Activated CD8-positive, alpha-beta memory T cell treated with anti-CD3 and anti-CD28 coated beads, Interleukin-2, amount 10 ng/mL, durations not matched to agents 7 days and 5 days (primary cell): ENCODE results near the gene WDR54. TPM values are rescaled to one million over a fixed set of nuclear protein-coding genes. Genes with fewer than 3 reads are reported as not detected.
"Not testable (repeated sequence)": the region's sequence is repeated elsewhere in the genome, so short reads cannot be mapped to it uniquely, and the experiment has no call there.

Experiments
- ATAC-seq: fragments of 150-1000 bp; cut with Tn5 transposase; one replicate; pipeline ENCODE4 v1.10.0; 2021; ENCODE audit warnings: moderate library complexity
- CTCF ChIA-PET: fragments of 350-600 bp; sonication (Branson Sonifier 250); formaldehyde crosslinking; loops from one replicate; lab custom pipeline; 2021; ENCODE audit warnings: antibody characterized with exemption; lab: Charles Lee
- DNase-seq: peaks from one replicate; pipeline ENCODE4 v3.0.0-alpha.2; 2020
- H3K27ac Mint-ChIP-seq: one replicate; pipeline ENCODE4 v1.8.0; 2021; ENCODE audit warnings: mild to moderate bottlenecking, mixed read lengths
- H3K27me3 Mint-ChIP-seq: one replicate; pipeline ENCODE4 v1.8.0; 2021; ENCODE audit warnings: mixed read lengths
- H3K36me3 Mint-ChIP-seq: one replicate; pipeline ENCODE4 v1.8.0; 2021; ENCODE audit warnings: mild to moderate bottlenecking, mixed read lengths
- H3K4me1 Mint-ChIP-seq: one replicate; pipeline ENCODE4 v1.8.0; 2021; ENCODE audit warnings: mixed read lengths
- H3K4me3 Mint-ChIP-seq: one replicate; pipeline ENCODE4 v1.8.0; 2021; ENCODE audit warnings: mild to moderate bottlenecking, moderate library complexity, mixed read lengths
- H3K9me3 Mint-ChIP-seq: one replicate; pipeline ENCODE4 v1.8.0; 2022; ENCODE audit warnings: low read depth, mixed read lengths
- total RNA-seq, 2 experiments: library from RNA; stranded (reverse); gene quantifications; one replicate each; pipeline ENCODE4 v1.2.3, GENCODE V29; 2021

The WDR54 gene
- total RNA-seq, 2 experiments from 2014 or later = 82.7 to 84.0 TPM

DNA sequence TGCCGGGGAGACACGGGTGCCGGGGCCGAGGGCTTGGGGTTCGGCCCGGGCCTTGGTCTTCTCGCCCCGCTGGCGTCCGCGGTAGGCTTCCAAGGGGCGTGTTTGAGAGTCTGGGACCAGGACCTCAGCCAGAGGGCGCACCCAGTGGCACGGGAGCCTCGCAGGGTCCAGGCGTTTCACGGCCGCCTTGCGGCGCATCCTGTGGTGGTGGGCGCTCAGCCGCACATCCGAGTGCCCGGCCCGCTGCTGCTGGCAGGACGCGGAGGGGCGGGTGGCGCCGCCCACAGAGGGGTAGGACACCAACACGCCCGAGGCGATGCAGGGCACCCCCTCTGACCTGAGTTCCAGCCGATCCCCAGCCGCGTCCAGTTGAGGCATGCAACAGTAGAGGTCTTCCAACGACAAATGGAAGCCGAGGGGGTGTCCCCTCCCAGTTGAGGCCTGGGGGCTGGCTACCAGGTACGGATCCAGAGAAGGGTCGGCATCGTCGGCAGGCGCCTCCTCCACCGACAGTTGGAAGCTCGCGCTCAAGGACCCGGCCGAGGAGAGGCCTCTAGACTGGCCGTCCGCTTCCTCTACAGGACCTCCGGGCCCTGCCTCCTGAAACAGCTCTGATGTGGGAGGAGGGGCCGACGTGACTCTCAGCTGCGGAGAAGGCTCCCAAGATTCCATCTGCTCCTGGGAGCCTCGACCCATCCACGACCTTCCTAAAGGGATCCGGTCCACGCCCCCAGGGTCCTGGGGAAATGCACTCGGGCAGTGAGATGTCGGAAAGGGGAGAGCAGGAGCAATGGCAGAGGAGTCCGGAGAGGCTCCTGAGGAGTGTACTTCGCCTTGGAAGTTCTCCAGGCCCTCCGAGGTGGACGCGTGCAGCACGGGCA lies 6.4 kb upstream of the WDR54 start:
- no peaks in the 10 kb centered on the region for H3K9me3 Mint-ChIP-seq
- ATAC-seq (peak; percentile 37), DNase-seq (no peak)
- no peak overlapping the region for H3K27ac Mint-ChIP-seq
- no peak overlapping the region for H3K4me3 Mint-ChIP-seq
- H3K36me3 Mint-ChIP-seq = no peaks in the 10 kb centered on the region
- CTCF ChIA-PET = interaction anchor here (0.9 to 1.6 kb wide), 4 partner anchors 14 to 37 kb away, joined by 3 read pairs; no protein-coding TSS in a partner anchor
- peaks cover 18% of the 10 kb centered on the region for H3K4me1 Mint-ChIP-seq
- peaks cover 20% of the 10 kb centered on the region for H3K27me3 Mint-ChIP-seq

DNA sequence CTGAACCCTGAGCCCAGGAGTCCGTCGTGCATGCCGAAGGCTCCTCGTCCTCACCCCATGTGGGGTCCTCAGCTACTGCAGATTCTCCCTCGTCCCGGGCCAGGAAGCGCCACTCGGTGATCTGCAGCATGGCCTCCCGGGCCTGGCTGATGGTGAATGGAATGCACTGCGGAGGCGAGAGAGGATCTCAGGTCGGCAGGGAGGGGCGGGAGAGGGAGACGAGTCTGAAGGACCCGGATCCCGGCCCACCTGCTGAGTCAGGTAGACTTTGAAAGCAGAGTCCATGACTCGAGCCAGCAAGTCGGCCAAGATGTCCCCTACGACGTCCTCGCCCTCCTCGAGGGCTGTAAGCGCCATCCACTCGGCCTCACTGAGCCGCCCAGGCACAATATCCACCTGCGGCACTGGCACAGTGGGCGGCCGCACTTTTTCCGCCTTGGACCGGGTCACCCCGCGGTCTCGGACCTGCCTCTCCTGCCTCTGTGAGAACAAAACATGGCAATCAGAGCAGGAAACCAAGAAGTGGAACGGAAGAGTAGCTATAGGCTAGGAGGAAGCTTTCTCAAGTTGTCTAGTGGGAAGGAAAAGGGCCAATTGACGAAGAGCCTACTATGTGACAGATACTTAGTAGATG lies 5.7 kb upstream of the WDR54 start:
- Mint-ChIP-seq H3K4me1 (peaks cover 22% of the 10 kb centered on the region), H3K9me3 (no peaks in the 10 kb centered on the region), H3K36me3 (no peaks in the 10 kb centered on the region), H3K27ac (no peak overlapping the region), H3K4me3 (no peak overlapping the region), H3K27me3 (peaks cover 21% of the 10 kb centered on the region)
- CTCF ChIA-PET = interaction anchor here (1.0 to 1.6 kb wide), 3 partner anchors 16 to 36 kb away, joined by 3 read pairs; no protein-coding TSS in a partner anchor
- no peak for ATAC-seq
- DNase-seq = no peak

DNA sequence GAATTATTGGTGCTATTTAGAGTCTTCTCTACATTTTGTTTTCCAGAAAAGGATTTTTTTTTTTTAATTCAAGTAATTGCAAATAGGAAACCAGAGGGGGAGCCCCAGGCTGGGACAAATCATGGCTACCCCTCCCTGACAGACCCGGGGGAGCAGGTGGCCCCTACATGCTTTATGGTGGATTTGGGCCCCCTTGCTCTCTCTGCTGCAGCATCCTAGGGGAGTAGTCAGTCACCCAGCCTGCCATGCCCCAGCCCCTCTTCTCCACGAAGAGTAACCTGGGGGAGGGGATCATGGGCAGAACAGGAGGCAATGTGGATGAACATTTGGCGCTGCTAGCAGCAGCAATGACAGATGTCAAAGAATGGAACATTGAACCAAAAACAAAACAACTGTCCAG lies 4.8 kb upstream of the WDR54 start:
- ATAC-seq = no peak
- H3K27me3 Mint-ChIP-seq = peaks cover 22% of the 10 kb centered on the region
- no peak for DNase-seq
- no peaks in the 10 kb centered on the region for H3K9me3 Mint-ChIP-seq
- no peak overlapping the region for H3K4me3 Mint-ChIP-seq
- peaks cover 27% of the 10 kb centered on the region for H3K4me1 Mint-ChIP-seq
- no peak overlapping the region for H3K27ac Mint-ChIP-seq
- H3K36me3 Mint-ChIP-seq = no peaks in the 10 kb centered on the region
- CTCF ChIA-PET = interaction anchor here (1.0 kb wide), 1 partner anchor 25 kb away, joined by 3 read pairs; no protein-coding TSS in a partner anchor

DNA sequence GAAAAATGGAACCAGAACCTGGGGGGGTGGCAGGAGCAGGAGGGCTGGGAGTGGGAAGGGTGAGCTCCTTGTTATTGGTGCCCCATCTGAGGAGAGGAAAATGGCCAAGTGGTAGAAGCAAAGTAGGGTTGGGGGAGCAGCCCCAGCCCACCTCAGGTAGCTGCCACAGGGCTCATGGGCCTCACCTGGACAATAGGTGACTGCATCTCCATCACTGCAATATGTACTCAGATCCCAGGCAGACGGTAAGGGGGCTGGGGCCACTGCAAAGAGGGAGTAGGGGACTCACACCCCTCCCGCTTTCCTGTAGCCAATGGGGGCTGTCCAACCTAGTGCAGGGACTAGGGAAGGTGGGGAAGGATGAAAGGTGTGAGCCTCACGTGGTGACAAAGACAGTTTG lies 4.3 kb upstream of the WDR54 start:
- H3K36me3 Mint-ChIP-seq = no peaks in the 10 kb centered on the region

DNA sequence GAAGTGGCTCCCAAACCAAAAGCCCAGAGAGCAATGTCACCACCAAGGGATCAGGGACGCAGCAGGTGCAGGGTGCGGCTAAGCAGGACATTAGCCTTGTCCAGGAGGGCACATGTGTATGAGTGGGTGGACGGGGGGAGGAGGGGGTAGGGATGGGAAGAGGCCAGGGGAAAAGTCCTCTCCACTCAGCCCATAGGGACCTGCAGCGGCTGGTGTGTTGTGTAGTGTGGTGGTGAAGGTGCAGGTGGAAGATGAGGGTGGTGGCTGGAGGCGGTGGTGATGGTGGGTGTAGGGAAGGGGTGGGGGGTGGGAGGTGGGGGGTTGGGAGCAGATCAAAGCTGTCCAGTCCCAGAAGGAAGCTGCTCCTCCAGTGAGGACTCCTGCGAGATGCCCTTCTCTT lies 3.8 kb upstream of the WDR54 start:
- Mint-ChIP-seq H3K4me3 (no peak overlapping the region), H3K36me3 (no peaks in the 10 kb centered on the region), H3K27ac (no peak overlapping the region), H3K9me3 (no peaks in the 10 kb centered on the region), H3K4me1 (peaks cover 32% of the 10 kb centered on the region), H3K27me3 (peaks cover 22% of the 10 kb centered on the region)
- DNase-seq (no peak), ATAC-seq (no peak)
- CTCF ChIA-PET = interaction anchor here (1.3 to 1.4 kb wide), 2 partner anchors 37 to 38 kb away, joined by 3 read pairs; partner anchors contain the start of gene INO80B

More for the DNA sequence above, 4.3 kb upstream of the WDR54 start:
- Mint-ChIP-seq H3K4me1 (peaks cover 29% of the 10 kb centered on the region), H3K9me3 (no peaks in the 10 kb centered on the region), H3K27ac (no peak overlapping the region), H3K4me3 (no peak overlapping the region), H3K27me3 (peaks cover 22% of the 10 kb centered on the region)
- DNase-seq = no peak
- CTCF ChIA-PET = interaction anchor here (1.4 kb wide), 1 partner anchor 39 kb away, joined by 3 read pairs; no protein-coding TSS in a partner anchor
- ATAC-seq = no peak

DNA sequence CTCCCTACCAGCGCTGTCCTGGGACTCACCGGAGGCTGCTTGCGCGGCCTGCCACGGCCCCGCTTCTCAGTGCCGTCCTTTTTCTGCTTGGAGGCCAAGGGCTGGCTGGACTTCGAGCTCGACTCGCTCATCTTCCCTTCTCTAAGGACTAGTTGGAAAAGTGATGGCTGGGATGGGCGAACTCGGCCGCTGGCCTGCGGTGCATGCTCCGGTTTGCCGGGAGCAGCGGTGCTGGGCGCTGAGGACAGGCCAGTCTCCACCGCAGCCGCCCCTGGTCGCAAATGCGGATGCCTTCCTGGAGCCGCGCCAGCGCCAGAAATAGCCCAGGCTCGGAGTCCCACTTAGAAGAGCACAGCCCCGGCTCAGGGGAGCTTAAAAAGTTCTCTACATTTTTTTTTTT lies 3.2 kb upstream of the WDR54 start:
- Mint-ChIP-seq H3K9me3 (no peaks in the 10 kb centered on the region), H3K36me3 (no peaks in the 10 kb centered on the region), H3K4me3 (no peak overlapping the region), H3K4me1 (peaks cover 35% of the 10 kb centered on the region), H3K27ac (no peak overlapping the region), H3K27me3 (peaks cover 22% of the 10 kb centered on the region)
- DNase-seq (no peak), ATAC-seq (no peak)
- CTCF ChIA-PET = interaction anchor here (0.6 to 1.5 kb wide), 4 partner anchors 36 to 114 kb away, joined by 3 read pairs; partner anchors contain the start of genes CCDC142, INO80B and TTC31

DNA sequence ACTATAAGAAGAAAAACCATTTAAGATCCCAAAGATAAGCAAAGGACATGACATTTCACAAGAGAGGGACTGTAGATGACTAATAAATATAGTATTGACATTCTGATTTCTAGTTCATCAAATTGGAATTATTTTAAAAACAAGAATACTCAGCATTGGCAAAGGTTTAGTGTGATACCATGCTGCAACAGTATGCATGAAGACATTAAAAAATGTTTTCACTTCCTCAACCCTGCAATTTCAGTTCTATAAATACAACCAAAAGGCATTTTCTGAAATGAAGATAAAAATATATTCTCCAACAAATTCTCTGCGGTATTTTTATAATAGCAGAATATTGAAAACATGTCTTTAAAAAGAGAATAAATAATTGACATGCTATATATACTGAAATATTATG lies 2.2 kb upstream of the WDR54 start:
- Mint-ChIP-seq H3K4me3 (no peak overlapping the region), H3K27ac (no peak overlapping the region), H3K4me1 (peaks cover 34% of the 10 kb centered on the region), H3K27me3 (peaks cover 18% of the 10 kb centered on the region), H3K9me3 (no peaks in the 10 kb centered on the region), H3K36me3 (peaks cover 3% of the 10 kb centered on the region)
- CTCF ChIA-PET = interaction anchor here (0.7 to 1.5 kb wide), 2 partner anchors 19 to 64 kb away, joined by 3 read pairs; partner anchors contain the start of genes CCDC142 and TTC31
- no peak for DNase-seq
- no peak for ATAC-seq

DNA sequence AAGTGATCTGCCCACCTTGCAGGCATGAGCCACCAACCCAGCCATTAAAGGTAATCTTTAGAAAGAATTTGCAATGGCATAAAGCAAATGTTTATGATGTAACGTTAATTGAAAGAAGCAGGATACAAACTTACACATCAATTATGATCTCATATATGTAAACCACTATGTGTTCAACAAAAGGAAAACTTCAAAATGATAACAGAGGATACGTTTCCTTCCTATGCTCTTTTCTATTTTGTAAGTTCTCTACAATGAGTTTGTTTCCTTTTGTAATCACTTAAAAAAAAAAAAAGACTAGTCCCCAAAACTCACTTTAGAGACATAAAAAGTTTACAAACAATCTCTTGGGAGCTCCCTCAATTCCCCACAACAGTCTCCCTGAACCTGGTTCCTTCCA lies 1.5 kb upstream of the WDR54 start:
- peaks cover 34% of the 10 kb centered on the region for H3K4me1 Mint-ChIP-seq
- ATAC-seq (no peak), DNase-seq (no peak)
- peak overlapping the region; percentile 12 for H3K27ac Mint-ChIP-seq
- peaks cover 15% of the 10 kb centered on the region for H3K27me3 Mint-ChIP-seq
- H3K9me3 Mint-ChIP-seq = no peaks in the 10 kb centered on the region
- CTCF ChIA-PET = interaction anchor here (1.2 to 2.3 kb wide), 5 partner anchors 29 to 170 kb away, joined by 3 to 9 read pairs (median 7); partner anchors contain the start of gene INO80B
- peaks cover 6% of the 10 kb centered on the region for H3K36me3 Mint-ChIP-seq
- no peak overlapping the region for H3K4me3 Mint-ChIP-seq

DNA sequence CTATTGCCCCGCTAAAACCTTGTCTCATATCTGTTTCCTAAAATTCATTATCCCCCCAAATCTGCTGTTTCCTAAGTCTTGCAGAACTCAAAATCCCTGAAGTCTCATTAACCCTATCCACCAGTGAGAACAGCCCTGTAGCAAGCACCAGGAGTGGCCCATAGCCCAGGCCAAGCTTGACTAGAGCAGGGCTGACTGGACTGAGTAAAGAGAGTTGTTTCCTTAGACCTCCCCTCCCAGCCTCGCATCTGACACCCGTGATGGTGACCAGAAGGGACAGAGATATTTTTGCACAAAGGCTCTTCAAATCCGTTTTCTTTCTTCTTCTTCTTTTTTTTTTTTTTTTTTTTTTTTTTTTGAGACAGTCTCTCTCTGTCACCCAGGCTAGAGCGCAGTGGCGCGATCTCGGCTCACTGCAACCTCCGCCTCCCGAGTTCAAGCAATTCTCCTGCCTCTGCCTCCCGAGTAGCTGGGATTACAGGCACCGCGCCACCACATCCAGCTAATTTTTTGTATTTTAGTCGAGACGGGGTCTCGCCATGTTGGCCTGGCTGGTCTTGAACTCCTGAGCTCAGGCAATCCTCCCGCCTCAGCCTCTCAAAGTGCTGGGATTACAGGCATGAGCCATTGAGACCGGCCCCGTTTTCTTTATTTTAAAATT lies 957 bp upstream of the WDR54 start:
- not testable (repeated sequence) for DNase-seq, H3K36me3 Mint-ChIP-seq, ATAC-seq, H3K9me3 Mint-ChIP-seq
- Mint-ChIP-seq H3K4me1 (peaks cover 31% of the 10 kb centered on the region), H3K27ac (peak overlapping the region; percentile 98), H3K4me3 (peak overlapping the region; percentile 94), H3K27me3 (peaks cover 12% of the 10 kb centered on the region)
- CTCF ChIA-PET = interaction anchor here (0.7 to 2.3 kb wide), 14 partner anchors 8 to 241 kb away, joined by 3 to 9 read pairs (median 4); partner anchors contain the start of genes CCDC142, INO80B, MOGS and MRPL53

DNA sequence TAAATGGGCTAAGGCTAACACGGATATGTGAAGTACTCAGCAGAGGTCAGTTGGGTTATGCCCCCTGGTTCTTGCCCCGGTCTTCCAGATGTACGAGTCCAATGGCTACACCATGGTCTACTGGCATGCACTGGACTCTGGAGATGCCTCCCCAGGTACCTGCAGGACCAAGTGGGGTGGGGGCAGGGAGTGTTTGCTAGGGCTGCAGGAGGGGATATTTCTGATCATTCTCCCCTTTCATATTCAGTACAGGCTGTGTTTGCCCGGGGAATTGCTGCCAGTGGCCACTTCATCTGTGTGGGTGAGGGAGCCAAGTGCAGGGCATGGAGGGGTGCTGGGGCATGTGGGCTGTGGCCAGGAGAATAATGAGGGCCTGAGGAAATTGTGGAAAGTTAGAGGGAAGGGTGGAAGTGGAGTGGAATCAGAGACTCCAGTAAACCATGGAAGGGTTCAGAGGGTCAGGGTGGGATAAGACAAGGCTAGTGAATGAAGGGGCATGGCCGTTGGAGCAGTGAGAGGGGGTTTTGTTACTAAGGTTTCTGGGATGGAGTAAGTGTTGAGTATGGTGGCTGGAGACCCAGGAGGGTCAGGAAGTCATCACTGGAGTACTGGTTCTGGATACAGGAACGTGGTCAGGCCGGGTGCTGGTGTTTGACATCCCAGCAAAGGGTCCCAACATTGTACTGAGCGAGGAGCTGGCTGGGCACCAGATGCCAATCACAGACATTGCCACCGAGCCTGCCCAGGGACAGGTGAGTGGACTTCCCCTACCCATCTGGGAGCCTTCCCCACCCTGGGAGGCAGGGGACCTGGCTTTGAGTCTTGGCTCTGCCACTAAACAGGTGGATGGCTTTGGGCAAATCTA lies 1.9 kb downstream of the WDR54 start:
- Mint-ChIP-seq H3K36me3 (peaks cover 10% of the 10 kb centered on the region), H3K27ac (peak overlapping the region; percentile 55), H3K4me3 (peak overlapping the region; percentile 94), H3K27me3 (peaks cover 5% of the 10 kb centered on the region), H3K4me1 (peaks cover 26% of the 10 kb centered on the region), H3K9me3 (no peaks in the 10 kb centered on the region)
- CTCF ChIA-PET = no interaction called here
- no peak for ATAC-seq
- no peak for DNase-seq

DNA sequence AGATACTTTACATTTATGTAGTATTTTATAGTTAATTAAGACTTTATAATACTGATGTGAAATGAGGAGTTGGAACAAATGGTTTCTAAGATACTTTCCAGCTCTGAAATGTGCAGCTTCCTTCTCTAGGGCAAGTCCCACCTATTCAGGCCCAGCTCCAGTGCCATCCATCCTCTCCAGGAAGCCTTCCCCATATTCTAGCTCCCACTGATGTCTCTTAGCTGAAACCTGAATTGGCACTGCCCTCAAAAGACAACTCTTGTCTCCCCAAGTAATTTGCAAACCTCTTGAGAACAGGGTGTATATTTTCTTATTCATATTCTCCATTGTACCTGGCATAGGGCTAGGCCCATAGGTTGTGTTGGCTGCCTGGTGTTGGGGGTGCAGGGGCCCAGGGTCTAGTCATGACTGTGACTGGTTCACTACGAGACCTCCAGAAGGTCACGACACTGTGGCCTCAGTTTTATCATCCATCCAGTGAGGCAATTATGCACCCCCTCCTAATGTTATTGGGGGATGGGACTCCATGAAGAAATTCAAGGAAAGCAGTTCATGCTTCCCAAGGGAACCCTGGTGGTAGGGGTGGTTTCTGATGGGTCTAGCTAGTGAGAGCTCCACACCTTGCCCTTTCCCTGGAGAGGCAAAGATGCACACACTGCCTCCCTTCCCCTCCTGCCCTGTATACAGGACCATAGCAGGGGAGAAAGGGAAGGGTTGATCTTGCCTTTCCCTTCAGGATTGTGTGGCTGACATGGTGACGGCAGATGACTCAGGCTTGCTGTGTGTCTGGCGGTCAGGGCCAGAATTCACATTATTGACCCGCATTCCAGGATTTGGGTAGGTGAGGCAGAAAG lies 2.8 kb downstream of the WDR54 start:
- Mint-ChIP-seq H3K9me3 (no peaks in the 10 kb centered on the region), H3K27ac (no peak overlapping the region), H3K4me1 (peaks cover 26% of the 10 kb centered on the region), H3K4me3 (no peak overlapping the region), H3K27me3 (peaks cover 5% of the 10 kb centered on the region), H3K36me3 (peaks cover 10% of the 10 kb centered on the region)
- CTCF ChIA-PET = no interaction called here
- ATAC-seq (no peak), DNase-seq (no peak)
